H1 (cell line): ENCODE measurements around the gene OR2A2. TPM values are rescaled to one million over a fixed set of nuclear protein-coding genes. Genes with fewer than 3 reads are reported as not detected.

Experiments used
- CTCF ChIA-PET: fragments of 300-600 bp; sonication (Branson Sonifier 250); formaldehyde crosslinking; loops from one replicate; lab custom pipeline; 2021; ENCODE audit not compliant: partially characterized antibody; lab: Charles Lee
- POLR2A ChIA-PET: fragments of 300-600 bp; sonication (Branson Sonifier 250); formaldehyde crosslinking; loops from one replicate; lab custom pipeline; 2021; ENCODE audit warnings: inconsistent platforms; ENCODE audit not compliant: partially characterized antibody; lab: Charles Lee
- DNase-seq, 2 experiments: peaks; one replicate each; pipeline versions ENCODE4 v3.0.0 to v3.0.0-alpha.2; 2010 to 2022; ENCODE audit warnings: low spot score in 2 of 2, low read depth in 1 of 2, mixed read lengths in 1 of 2
- FAIRE-seq: peaks from 2 replicates; lab custom pipeline; 2011; peaks lifted over from hg19 to GRCh38; lab: Jason Lieb, UNC
- H2AFZ ChIP-seq: 2 replicates; pipeline ENCODE4 v1.8.1; 2012; ENCODE audit warnings: low read length, inconsistent platforms
- H2AK5ac ChIP-seq: 2 replicates; pipeline ENCODE4 v1.6.1; 2013; ENCODE audit warnings: low read depth, low read length
- H2BK120ac ChIP-seq: replicated peaks from 2 replicates; pipeline ENCODE3; 2013; ENCODE audit warnings: low read depth, low read length, inconsistent platforms
- H2BK12ac ChIP-seq: 2 replicates; pipeline ENCODE4 v1.6.1; 2013; ENCODE audit warnings: low read depth, low read length
- H2BK15ac ChIP-seq: 2 replicates; pipeline ENCODE4 v1.6.1; 2013; ENCODE audit warnings: low read length
- H2BK20ac ChIP-seq: 2 replicates; pipeline ENCODE4 v1.6.1; 2013; ENCODE audit warnings: low read length
- H2BK5ac ChIP-seq: 2 replicates; pipeline ENCODE4 v1.6.1; 2013; ENCODE audit warnings: low read depth, low read length
- H3K14ac ChIP-seq: 2 replicates; pipeline ENCODE4 v1.6.1; 2013; ENCODE audit warnings: inconsistent platforms; ENCODE audit not compliant: insufficient read length
- H3K18ac ChIP-seq: 2 replicates; pipeline ENCODE4 v1.6.1; 2013; ENCODE audit warnings: low read length; ENCODE audit errors: extremely low read depth
- H3K23ac ChIP-seq: 2 replicates; pipeline ENCODE4 v1.6.1; 2013; ENCODE audit warnings: inconsistent platforms; ENCODE audit not compliant: insufficient read length
- H3K23me2 ChIP-seq: 2 replicates; pipeline ENCODE4 v1.6.1; 2013; ENCODE audit warnings: low read depth, low read length
- H3K27ac ChIP-seq: 2 replicates; pipeline ENCODE4 v1.6.1; 2011; ENCODE audit warnings: low read depth, low read length, inconsistent platforms
- H3K27me3 ChIP-seq, 4 experiments: replicated peaks in 1 of 4; 1 replicate in 1 of 4; 2 replicates in 3 of 4; pipeline versions ENCODE4 v1.6.1 to v1.8.1; 2011 to 2013; ENCODE audit warnings: low read length in 3 of 4, mild to moderate bottlenecking in 3 of 4, inconsistent platforms in 2 of 4, mixed read lengths in 2 of 4, moderate library complexity in 1 of 4; ENCODE audit not compliant: control insufficient read depth in 3 of 4, insufficient read depth in 3 of 4; ENCODE audit errors: extremely low read depth in 1 of 4
- H3K36me3 ChIP-seq, 4 experiments: 2 replicates each; pipeline versions ENCODE4 v1.6.1 to v1.8.1; 2011 to 2013; ENCODE audit warnings: mild to moderate bottlenecking in 4 of 4, low read length in 3 of 4, moderate library complexity in 2 of 4, control low read depth in 1 of 4, inconsistent platforms in 1 of 4; ENCODE audit not compliant: insufficient read depth in 4 of 4, control insufficient read depth in 2 of 4
- H3K4ac ChIP-seq: replicated peaks from 2 replicates; pipeline ENCODE3; 2013; ENCODE audit warnings: low read length, low read depth, mixed read lengths, inconsistent platforms; ENCODE audit not compliant: insufficient read length
- H3K4me1 ChIP-seq, 4 experiments: replicated peaks in 1 of 4; 1 replicate in 1 of 4; 2 replicates in 3 of 4; pipeline versions ENCODE4 v1.6.1 to v1.8.1; 2011 to 2013; ENCODE audit warnings: low read length in 3 of 4, inconsistent platforms in 2 of 4, mixed read lengths in 1 of 4; ENCODE audit not compliant: insufficient read depth in 4 of 4, control insufficient read depth in 3 of 4
- H3K4me2 ChIP-seq, 2 experiments: 2 replicates each; pipeline versions ENCODE4 v1.6.1 to v1.8.1; 2011 to 2013; ENCODE audit warnings: low read depth in 2 of 2, low read length in 2 of 2, control low read depth in 1 of 2, inconsistent platforms in 1 of 2, mild to moderate bottlenecking in 1 of 2; ENCODE audit not compliant: insufficient read depth in 1 of 2
- H3K4me3 ChIP-seq, 4 experiments: fragments of 200-600, 300-600 bp in 1 of 4; sonication (generic), shearing (Covaris generic), sonication (Bioruptor Twin) in 1 of 4; 2 replicates each; pipeline versions ENCODE4 v1.5.1 to v1.8.1; 2011 to 2016; ENCODE audit warnings: low read length in 4 of 4, low read depth in 3 of 4, control low read depth in 2 of 4, inconsistent platforms in 2 of 4, mild to moderate bottlenecking in 2 of 4, mixed read lengths in 1 of 4, moderate library complexity in 1 of 4; ENCODE audit not compliant: insufficient read depth in 2 of 4; ENCODE audit errors: extremely low read depth in 1 of 4
- H3K56ac ChIP-seq: replicated peaks from 2 replicates; pipeline ENCODE3; 2013; ENCODE audit warnings: low read depth, mild to moderate bottlenecking, mixed read lengths, low read length, inconsistent platforms; ENCODE audit not compliant: insufficient read length
- H3K79me1 ChIP-seq: 2 replicates; pipeline ENCODE4 v1.6.1; 2013; ENCODE audit warnings: low read depth, low read length, control low read depth
- H3K79me2 ChIP-seq, 2 experiments: 2 replicates each; pipeline versions ENCODE4 v1.6.1 to v1.8.1; 2012 to 2013; ENCODE audit warnings: low read length in 2 of 2, mild to moderate bottlenecking in 2 of 2, inconsistent platforms in 1 of 2; ENCODE audit not compliant: insufficient read depth in 2 of 2, control insufficient read depth in 1 of 2
- H3K9ac ChIP-seq, 4 experiments: replicated peaks in 1 of 4; 1 replicate in 1 of 4; 2 replicates in 3 of 4; pipeline versions ENCODE4 v1.6.1 to v1.8.1; 2011 to 2013; ENCODE audit warnings: low read depth in 3 of 4, low read length in 3 of 4, control low read depth in 2 of 4, mild to moderate bottlenecking in 2 of 4, moderate library complexity in 2 of 4, inconsistent platforms in 1 of 4; ENCODE audit errors: extremely low read depth in 1 of 4
- H3K9me3 ChIP-seq, 2 experiments: 2 replicates each; pipeline versions ENCODE4 v1.6.1 to v1.8.1; 2012 to 2013; ENCODE audit warnings: mild to moderate bottlenecking in 2 of 2, moderate library complexity in 2 of 2, control low read depth in 1 of 2, inconsistent platforms in 1 of 2, low read depth in 1 of 2, low read length in 1 of 2, mixed read lengths in 1 of 2; ENCODE audit not compliant: insufficient read depth in 2 of 2
- H4K20me1 ChIP-seq, 2 experiments: replicated peaks in 1 of 2; 2 replicates each; pipeline versions ENCODE3 to v1.8.1; 2011 to 2013; ENCODE audit warnings: inconsistent platforms in 2 of 2, low read length in 2 of 2, mild to moderate bottlenecking in 1 of 2; ENCODE audit not compliant: insufficient read depth in 2 of 2, control insufficient read depth in 1 of 2
- H4K5ac ChIP-seq: 2 replicates; pipeline ENCODE4 v1.6.1; 2013; ENCODE audit warnings: low read length, low read depth, mixed read lengths, inconsistent platforms; ENCODE audit not compliant: insufficient read length
- H4K8ac ChIP-seq: 2 replicates; pipeline ENCODE4 v1.8.0; 2013; ENCODE audit warnings: mild to moderate bottlenecking, moderate library complexity, low read length, inconsistent platforms; ENCODE audit not compliant: insufficient read depth; ENCODE audit errors: extremely low read depth
- H4K91ac ChIP-seq: replicated peaks from 2 replicates; pipeline ENCODE3; 2013; ENCODE audit warnings: low read length, mixed read lengths, inconsistent platforms; ENCODE audit not compliant: insufficient read length
- ASH2L ChIP-seq: fragments of 200-600, 300-600 bp; sonication (generic); IDR thresholded peaks from one replicate; pipeline ENCODE4 v1.7.1; 2017; ENCODE audit warnings: low read length
- ATF3 ChIP-seq: IDR thresholded peaks from 2 replicates; pipeline ENCODE4 v1.6.1; 2011; ENCODE audit warnings: low read depth, mild to moderate bottlenecking, low read length; ENCODE audit not compliant: insufficient read depth
- BACH1 ChIP-seq: IDR thresholded peaks from 2 replicates; pipeline ENCODE4 v1.6.1; 2012; ENCODE audit warnings: low read length, improper control_type of control experiment
- EGR1 ChIP-seq: IDR thresholded peaks from 2 replicates; pipeline ENCODE4 v1.6.1; 2011; ENCODE audit warnings: low read depth, low read length, borderline replicate concordance
- JUND ChIP-seq: IDR thresholded peaks from 2 replicates; pipeline ENCODE4 v1.6.1; 2011; ENCODE audit warnings: mild to moderate bottlenecking, improper control_type of control experiment, low read length
- WGBS, 2 experiments: shearing (Covaris generic) in 1 of 2; methylation state at CpG; one replicate each; pipeline versions ENCODE4 v1.1.6 to v1.1.7; 2013 to 2015; ENCODE audit warnings: low lambda C conversion rate in 2 of 2, mixed read lengths in 2 of 2, inconsistent platforms in 1 of 2, low coverage in 1 of 2, missing lambda C conversion rate in 1 of 2; ENCODE audit not compliant: insufficient replicate concordance in 2 of 2, insufficient coverage in 1 of 2, insufficient read length in 1 of 2; ENCODE audit errors: extremely low coverage in 1 of 2, missing lambda C conversion rate in 1 of 2; 5-methylcytosine and 5-hydroxymethylcytosine counted together
- long read RNA-seq, 2 experiments: library from RNA in 1 of 2; library from capped mRNA in 1 of 2; stranded (forward); transcript quantifications; one replicate each; pipeline ENCODE4 v2.0.0, GENCODE V29; 2021; ENCODE audit warnings: inconsistent platforms in 1 of 2
- polyA minus RNA-seq, 3 experiments: library from RNA; depleted of rRNA, polyadenylated mRNA; stranded (reverse); fragments of >200 nt; gene quantifications; 1 replicate in 2 of 3; 2 replicates in 1 of 3; pipeline ENCODE4 v1.2.3, GENCODE V29; 2011
- polyA plus RNA-seq, 7 experiments: library from polyadenylated mRNA; depleted of rRNA in 3 of 7; stranded (reverse) in 5 of 7; unstranded in 2 of 7; fragments of >200 nt in 5 of 7; fragments of 200-250 nt in 2 of 7; gene quantifications; 1 replicate in 5 of 7; 2 replicates in 1 of 7; 4 replicates in 1 of 7; pipeline versions ENCODE4 v1.2.1 to v1.2.3, GENCODE V29; 2011 to 2013; ENCODE audit warnings: missing spikeins in 2 of 7, mixed read lengths in 2 of 7
- total RNA-seq: library from RNA; stranded (reverse); fragmentation: NEBNext Ultra II Directional; extraction: Animal tissue kit (Norgen Biotek cat#: 25700); gene quantifications from 2 replicates; pipeline ENCODE4 v1.2.1, GENCODE V29; 2021
- TF ChIP-seq, protein P1 (sequence below): IDR thresholded peaks from 2 replicates; pipeline ENCODE4 v1.6.1; 2012; ENCODE audit warnings: low read length, inconsistent platforms

OR2A2 gene
- not detected in 2 replicates for total RNA-seq
- not detected in 2 replicates for polyA plus RNA-seq (2011; rRNA removed)
- polyA plus RNA-seq (2011; cell fraction: cytosol; rRNA removed), result not detected
- not detected for polyA plus RNA-seq (2011; cell fraction: nucleus; rRNA removed)
- not detected in 4 replicates for polyA plus RNA-seq (2012, experiment 1 of 2)
- not detected for polyA plus RNA-seq (2012, experiment 2 of 2)
- not detected for polyA plus RNA-seq (2013, experiment 1 of 2)
- not detected for polyA plus RNA-seq (2013, experiment 2 of 2)
- polyA minus RNA-seq (2011; rRNA and poly(A)+ RNA removed), result not detected in 2 replicates
- not detected for polyA minus RNA-seq (2011; cell fraction: cytosol; rRNA and poly(A)+ RNA removed)
- not detected for polyA minus RNA-seq (2011; cell fraction: nucleus; rRNA and poly(A)+ RNA removed)
- long read RNA-seq, experiment 1, result 0 reads
- long read RNA-seq, experiment 2, result 0 reads

DNA sequence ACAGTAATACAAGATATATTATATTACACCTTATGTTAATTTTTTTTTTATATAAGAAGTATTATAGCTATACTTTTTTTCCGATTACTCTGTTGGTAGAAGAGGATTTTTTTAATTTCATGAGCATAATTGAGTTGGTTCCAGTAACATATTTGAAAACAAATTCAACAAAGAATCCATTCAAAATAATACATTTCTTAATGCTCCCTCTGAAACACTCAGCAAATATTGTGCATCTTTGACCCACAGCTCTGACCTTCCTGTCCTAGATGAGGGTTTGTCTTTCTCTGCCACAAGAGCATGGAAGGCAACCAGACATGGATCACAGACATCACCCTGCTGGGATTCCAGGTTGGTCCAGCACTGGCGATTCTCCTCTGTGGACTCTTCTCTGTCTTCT, at the start of gene OR2A2:
Gene OR2A2 (plus strand): TSS at position 301 of the 400 bp plus-strand sequence. CDS start 0 bp downstream, at position 301.
- H2BK20ac ChIP-seq, result no peak within 1 kb of the TSS
- no peaks in the 10 kb centered on the region for H3K9me3 ChIP-seq
- no peak within 1 kb of the TSS for H4K5ac ChIP-seq
- WGBS, 2 experiments, result 89% methylated on average over 2 of the region's 2 CpGs; no CpG with 5 or more reads in 1 of the 2 experiments
- TF ChIP-seq JUND, result no peak
- TF ChIP-seq, protein P1, sequence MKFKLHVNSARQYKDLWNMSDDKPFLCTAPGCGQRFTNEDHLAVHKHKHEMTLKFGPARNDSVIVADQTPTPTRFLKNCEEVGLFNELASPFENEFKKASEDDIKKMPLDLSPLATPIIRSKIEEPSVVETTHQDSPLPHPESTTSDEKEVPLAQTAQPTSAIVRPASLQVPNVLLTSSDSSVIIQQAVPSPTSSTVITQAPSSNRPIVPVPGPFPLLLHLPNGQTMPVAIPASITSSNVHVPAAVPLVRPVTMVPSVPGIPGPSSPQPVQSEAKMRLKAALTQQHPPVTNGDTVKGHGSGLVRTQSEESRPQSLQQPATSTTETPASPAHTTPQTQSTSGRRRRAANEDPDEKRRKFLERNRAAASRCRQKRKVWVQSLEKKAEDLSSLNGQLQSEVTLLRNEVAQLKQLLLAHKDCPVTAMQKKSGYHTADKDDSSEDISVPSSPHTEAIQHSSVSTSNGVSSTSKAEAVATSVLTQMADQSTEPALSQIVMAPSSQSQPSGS, result no peak
- no peak for TF ChIP-seq ATF3
- TF ChIP-seq ASH2L, result no peak
- no peak for TF ChIP-seq EGR1
- no peak for TF ChIP-seq BACH1
- CTCF ChIA-PET, result interaction anchor here (1.1 to 1.5 kb wide), 2 partner anchors 10 to 57 kb away, joined by 4 read pairs; no protein-coding TSS in a partner anchor
- no peak within 1 kb of the TSS for H3K56ac ChIP-seq
- H4K91ac ChIP-seq, result no peak within 1 kb of the TSS
- H3K9ac ChIP-seq, result no peak within 1 kb of the TSS
- H3K18ac ChIP-seq, result no peak within 1 kb of the TSS
- H3K14ac ChIP-seq, result no peak within 1 kb of the TSS
- H3K4me2 ChIP-seq, result no peak within 1 kb of the TSS
- no peak within 1 kb of the TSS for H3K23ac ChIP-seq
- H2BK15ac ChIP-seq, result no peak within 1 kb of the TSS
- POLR2A ChIA-PET, result no interaction called here
- H4K8ac ChIP-seq, result no peak within 1 kb of the TSS
- H3K23me2 ChIP-seq, result no peaks in the 10 kb centered on the region
- no peaks in the 10 kb centered on the region for H3K4me1 ChIP-seq
- H2AK5ac ChIP-seq, result no peak within 1 kb of the TSS
- DNase-seq, result no peak
- no peak for FAIRE-seq
- H2BK120ac ChIP-seq, result no peak within 1 kb of the TSS
- no peak within 1 kb of the TSS for H2BK5ac ChIP-seq
- no peaks in the 10 kb centered on the region for H3K79me1 ChIP-seq
- H3K36me3 ChIP-seq, result no peaks in the 10 kb centered on the region
- no peak within 1 kb of the TSS for H3K27ac ChIP-seq
- no peak within 1 kb of the TSS for H3K4me3 ChIP-seq
- no peaks in the 10 kb centered on the region for H3K79me2 ChIP-seq
- no peak within 1 kb of the TSS for H3K4ac ChIP-seq
- no peaks in the 10 kb centered on the region for H3K27me3 ChIP-seq
- H4K20me1 ChIP-seq, result no peaks in the 10 kb centered on the region
- no peak within 1 kb of the TSS for H2BK12ac ChIP-seq
- no peak within 1 kb of the TSS for H2AFZ ChIP-seq
